ENCODE results near the gene TTLL8. TPM values are rescaled to one million over a fixed set of nuclear protein-coding genes. Genes with fewer than 3 reads are reported as not detected.

Gene TTLL8
- total RNA-seq, 1 experiment from 2014 or later: not detected

- Histone ChIP-seq H3K4me1 (ENCODE audit: low read length) (peaks cover 6% of the 10 kb centered on the region), H4K20me1 (ENCODE audit: insufficient read depth, low read depth, low read length) (no peaks in the 10 kb centered on the region), H3K9me3 (ENCODE audit: low read length) (no peaks in the 10 kb centered on the region; the same call in 1 of the 2 replicates), H3K4me3 (ENCODE audit: low read length) (no peak overlapping the region), H2AFZ (ENCODE audit: low read length) (no peak overlapping the region), H3K27me3 (ENCODE audit: low read length) (0 out of 2 replicates have a peak, but pooled peaks cover 1% of the 10 kb centered on the region), H3K27ac (ENCODE audit: low read length) (no peak overlapping the region), H3K4me2 (ENCODE audit: low read depth, low read length, poor library complexity, severe bottlenecking) (no peak overlapping the region), H3K79me2 (ENCODE audit: low read length) (no peaks in the 10 kb centered on the region), H3K9me2 (replicated peaks; ENCODE audit: insufficient read depth, low read length) (no peaks in the 10 kb centered on the region), H3K9ac (ENCODE audit: low read length) (no peak overlapping the region), H3K36me3 (ENCODE audit: insufficient read depth, low read length) (no peaks in the 10 kb centered on the region)
- no peak for DNase-seq
Observed at GRCh38 chr22:50081426-50082196, 23.5 kb upstream of the TTLL8 start.

- no peak overlapping the region for H3K27ac ChIP-seq (ENCODE audit: low read length)
- H3K4me2 ChIP-seq (ENCODE audit: low read depth, low read length, poor library complexity, severe bottlenecking): no peak overlapping the region
- no peaks in the 10 kb centered on the region for H3K79me2 ChIP-seq (ENCODE audit: low read length)
- H3K9ac ChIP-seq (ENCODE audit: low read length): no peak overlapping the region
- no peaks in the 10 kb centered on the region for H3K9me3 ChIP-seq (ENCODE audit: low read length)
- H3K4me1 ChIP-seq (ENCODE audit: low read length): peaks cover 8% of the 10 kb centered on the region
- no peak for DNase-seq
- H2AFZ ChIP-seq (ENCODE audit: low read length): no peak overlapping the region
- no peaks in the 10 kb centered on the region for H3K36me3 ChIP-seq (ENCODE audit: insufficient read depth, low read length)
- H3K9me2 ChIP-seq (replicated peaks; ENCODE audit: insufficient read depth, low read length): no peaks in the 10 kb centered on the region
- H3K4me3 ChIP-seq (ENCODE audit: low read length): no peak overlapping the region
- H4K20me1 ChIP-seq (ENCODE audit: insufficient read depth, low read depth, low read length): no peaks in the 10 kb centered on the region
- H3K27me3 ChIP-seq (ENCODE audit: low read length): no peaks in the 10 kb centered on the region
Observed at GRCh38 chr22:50080077-50080465, 22.0 kb upstream of the TTLL8 start.

GRCh38 chr22:50078761-50079160 is 20.7 kb upstream of the TTLL8 start:
- Histone ChIP-seq H2AFZ (ENCODE audit: low read length) (no peak overlapping the region), H3K4me3 (ENCODE audit: low read length) (no peak overlapping the region), H3K27me3 (ENCODE audit: low read length) (no peaks in the 10 kb centered on the region), H3K36me3 (ENCODE audit: insufficient read depth, low read length) (no peaks in the 10 kb centered on the region), H3K4me1 (ENCODE audit: low read length) (peaks cover 8% of the 10 kb centered on the region), H3K9me2 (replicated peaks; ENCODE audit: insufficient read depth, low read length) (no peaks in the 10 kb centered on the region), H3K27ac (ENCODE audit: low read length) (no peak overlapping the region), H3K9ac (ENCODE audit: low read length) (no peak overlapping the region), H3K4me2 (ENCODE audit: low read depth, low read length, poor library complexity, severe bottlenecking) (no peak overlapping the region), H3K9me3 (ENCODE audit: low read length) (no peaks in the 10 kb centered on the region), H4K20me1 (ENCODE audit: insufficient read depth, low read depth, low read length) (no peaks in the 10 kb centered on the region), H3K79me2 (ENCODE audit: low read length) (no peaks in the 10 kb centered on the region)
- no peak for DNase-seq

GRCh38 chr22:50078246-50078645 is 20.1 kb upstream of the TTLL8 start:
- Histone ChIP-seq H4K20me1 (ENCODE audit: insufficient read depth, low read depth, low read length) (no peaks in the 10 kb centered on the region), H2AFZ (ENCODE audit: low read length) (no peak overlapping the region), H3K36me3 (ENCODE audit: insufficient read depth, low read length) (no peaks in the 10 kb centered on the region), H3K4me2 (ENCODE audit: low read depth, low read length, poor library complexity, severe bottlenecking) (no peak overlapping the region), H3K9me3 (ENCODE audit: low read length) (no peaks in the 10 kb centered on the region), H3K27me3 (ENCODE audit: low read length) (no peaks in the 10 kb centered on the region), H3K9ac (ENCODE audit: low read length) (no peak overlapping the region), H3K4me1 (ENCODE audit: low read length) (peaks cover 8% of the 10 kb centered on the region), H3K9me2 (replicated peaks; ENCODE audit: insufficient read depth, low read length) (no peaks in the 10 kb centered on the region), H3K79me2 (ENCODE audit: low read length) (no peaks in the 10 kb centered on the region), H3K27ac (ENCODE audit: low read length) (no peak overlapping the region), H3K4me3 (ENCODE audit: low read length) (no peak overlapping the region)
- no peak for DNase-seq

GRCh38 chr22:50076646-50077535 is 18.8 kb upstream of the TTLL8 start:
- Histone ChIP-seq H3K9me2 (replicated peaks; ENCODE audit: insufficient read depth, low read length) (no peaks in the 10 kb centered on the region), H3K4me1 (ENCODE audit: low read length) (peaks cover 8% of the 10 kb centered on the region), H3K4me3 (ENCODE audit: low read length) (no peak overlapping the region), H3K36me3 (ENCODE audit: insufficient read depth, low read length) (no peaks in the 10 kb centered on the region), H3K27me3 (ENCODE audit: low read length) (no peaks in the 10 kb centered on the region), H2AFZ (ENCODE audit: low read length) (no peak overlapping the region), H4K20me1 (ENCODE audit: insufficient read depth, low read depth, low read length) (no peaks in the 10 kb centered on the region), H3K9ac (ENCODE audit: low read length) (no peak overlapping the region), H3K9me3 (ENCODE audit: low read length) (no peaks in the 10 kb centered on the region), H3K4me2 (ENCODE audit: low read depth, low read length, poor library complexity, severe bottlenecking) (peak overlapping the region; percentile 7), H3K79me2 (ENCODE audit: low read length) (no peaks in the 10 kb centered on the region), H3K27ac (ENCODE audit: low read length) (no peak overlapping the region)
- no peak for DNase-seq

GRCh38 chr22:50074551-50075530 is 16.7 kb upstream of the TTLL8 start:
- no peak for DNase-seq
- Histone ChIP-seq H3K27ac (ENCODE audit: low read length) (no peak overlapping the region), H3K36me3 (ENCODE audit: insufficient read depth, low read length) (no peaks in the 10 kb centered on the region), H4K20me1 (ENCODE audit: insufficient read depth, low read depth, low read length) (no peaks in the 10 kb centered on the region), H3K9me2 (replicated peaks; ENCODE audit: insufficient read depth, low read length) (no peaks in the 10 kb centered on the region), H3K27me3 (ENCODE audit: low read length) (no peaks in the 10 kb centered on the region), H3K9me3 (ENCODE audit: low read length) (no peaks in the 10 kb centered on the region), H2AFZ (ENCODE audit: low read length) (no peak overlapping the region), H3K9ac (ENCODE audit: low read length) (no peak overlapping the region), H3K79me2 (ENCODE audit: low read length) (no peaks in the 10 kb centered on the region), H3K4me1 (ENCODE audit: low read length) (peaks cover 8% of the 10 kb centered on the region), H3K4me2 (ENCODE audit: low read depth, low read length, poor library complexity, severe bottlenecking) (no peak overlapping the region), H3K4me3 (ENCODE audit: low read length) (no peak overlapping the region)

GRCh38 chr22:50074056-50074455 is 16.0 kb upstream of the TTLL8 start:
- Histone ChIP-seq H3K36me3 (ENCODE audit: insufficient read depth, low read length) (no peaks in the 10 kb centered on the region), H4K20me1 (ENCODE audit: insufficient read depth, low read depth, low read length) (no peaks in the 10 kb centered on the region), H3K9me2 (replicated peaks; ENCODE audit: insufficient read depth, low read length) (no peaks in the 10 kb centered on the region), H3K9me3 (ENCODE audit: low read length) (no peaks in the 10 kb centered on the region), H3K4me3 (ENCODE audit: low read length) (no peak overlapping the region), H3K4me2 (ENCODE audit: low read depth, low read length, poor library complexity, severe bottlenecking) (no peak overlapping the region), H3K4me1 (ENCODE audit: low read length) (peaks cover 8% of the 10 kb centered on the region), H2AFZ (ENCODE audit: low read length) (no peak overlapping the region), H3K27me3 (ENCODE audit: low read length) (no peaks in the 10 kb centered on the region), H3K79me2 (ENCODE audit: low read length) (no peaks in the 10 kb centered on the region), H3K9ac (ENCODE audit: low read length) (no peak overlapping the region), H3K27ac (ENCODE audit: low read length) (no peak overlapping the region)
- DNase-seq: no peak

Data from Karpas-422 (cell line).